Right forelimb (tissue), 1 donor: ENCODE results near the gene YES1.
"Not testable (repeated sequence)": the region's sequence is repeated elsewhere in the genome, so short reads cannot be mapped to it uniquely, and the experiment has no call there.

Experiments used
- DNase-seq: peaks from one replicate; pipeline ENCODE4 v3.0.0-alpha.2; 2018

The YES1 gene

DNA sequence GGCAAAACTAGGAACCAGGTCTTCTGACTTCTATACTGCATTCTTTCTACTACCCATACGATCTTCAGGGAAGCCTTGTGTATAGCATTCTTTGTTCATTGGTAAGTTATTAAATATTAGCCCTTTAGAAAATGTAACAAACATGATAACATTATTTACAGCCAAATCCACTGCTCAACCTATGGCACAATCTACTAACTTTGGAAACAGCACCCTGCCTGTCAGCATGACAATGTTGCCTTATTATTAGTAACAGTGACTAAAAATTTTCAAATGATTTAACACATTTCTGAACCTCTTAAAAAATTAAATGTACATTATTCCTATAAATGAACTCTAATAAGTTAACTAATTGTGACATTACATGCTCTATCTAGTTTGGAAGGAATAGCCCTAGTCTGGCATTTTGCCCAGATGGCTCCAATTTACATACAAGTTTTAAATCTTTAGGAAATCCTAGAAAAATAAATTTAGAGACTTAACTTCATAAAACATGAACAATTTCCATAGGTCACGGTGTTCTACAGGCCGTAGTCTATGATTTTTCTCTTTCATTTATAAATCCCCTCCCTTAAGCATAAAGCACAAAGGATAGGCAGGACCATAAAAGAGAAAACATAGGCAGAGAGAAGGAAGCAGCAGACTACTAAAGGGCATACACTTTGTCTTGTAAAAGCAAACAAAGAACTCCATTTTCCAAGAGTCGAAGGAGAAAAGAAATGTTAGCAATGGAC lies 33.7 kb downstream of the YES1 start:
- no peak for DNase-seq

DNA sequence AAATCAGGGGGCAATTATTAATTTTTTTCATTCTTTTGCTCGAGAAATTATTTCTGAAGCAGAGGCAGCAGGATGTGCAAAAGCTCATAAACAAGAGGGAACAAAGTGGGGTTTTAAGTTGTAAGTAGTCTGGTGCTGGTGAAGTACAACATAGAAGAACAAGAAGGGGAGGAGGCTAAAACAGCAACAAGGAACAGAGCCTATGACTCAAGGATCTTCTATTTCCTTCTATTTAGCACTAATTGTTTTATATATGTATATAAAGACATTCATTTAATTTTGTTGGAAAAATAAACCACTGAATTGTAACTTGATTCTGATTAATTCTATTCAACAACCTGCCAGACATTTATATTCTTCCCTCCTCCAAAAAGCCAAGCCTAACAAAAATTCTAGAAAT lies 35.0 kb downstream of the YES1 start:
- no peak for DNase-seq

DNA sequence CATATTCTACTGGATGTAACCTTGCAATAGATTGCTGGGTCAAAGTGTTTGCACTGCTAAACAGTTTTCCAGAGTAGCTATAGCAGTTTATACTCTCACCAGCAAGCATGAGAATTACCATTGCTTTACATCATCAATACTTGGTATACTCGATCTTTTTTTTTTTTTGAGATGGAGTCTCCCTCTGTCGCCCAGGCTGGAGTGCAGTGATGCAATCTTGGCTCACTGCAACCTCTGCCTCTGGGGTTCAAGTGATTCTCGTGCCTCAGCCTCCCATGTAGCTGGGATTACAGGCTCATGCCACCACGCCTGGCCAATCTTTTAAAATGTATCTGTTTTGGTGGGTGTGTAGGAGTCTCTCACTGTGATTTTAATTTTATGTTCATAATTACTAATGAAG lies 36.0 kb downstream of the YES1 start:
- DNase-seq: not testable (repeated sequence)

DNA sequence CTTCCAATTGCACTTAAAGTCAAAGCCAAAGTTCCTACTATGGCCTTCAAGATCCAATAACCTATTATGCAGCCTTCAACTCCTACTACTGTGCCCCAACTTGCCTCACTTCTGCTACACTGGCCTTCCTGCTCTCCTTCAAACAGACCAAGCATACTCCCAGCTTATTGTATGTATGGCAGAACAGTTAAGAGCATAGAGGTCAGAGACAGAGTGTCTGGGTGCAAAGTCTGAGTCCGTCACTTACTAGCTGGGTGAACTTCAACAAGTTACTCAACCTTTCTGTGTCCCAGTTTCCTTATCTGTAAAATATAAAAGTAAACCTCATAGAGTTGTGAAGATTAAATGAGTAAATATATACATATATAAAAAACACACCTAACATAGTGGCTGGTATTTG lies 37.2 kb downstream of the YES1 start:
- no peak for DNase-seq

DNA sequence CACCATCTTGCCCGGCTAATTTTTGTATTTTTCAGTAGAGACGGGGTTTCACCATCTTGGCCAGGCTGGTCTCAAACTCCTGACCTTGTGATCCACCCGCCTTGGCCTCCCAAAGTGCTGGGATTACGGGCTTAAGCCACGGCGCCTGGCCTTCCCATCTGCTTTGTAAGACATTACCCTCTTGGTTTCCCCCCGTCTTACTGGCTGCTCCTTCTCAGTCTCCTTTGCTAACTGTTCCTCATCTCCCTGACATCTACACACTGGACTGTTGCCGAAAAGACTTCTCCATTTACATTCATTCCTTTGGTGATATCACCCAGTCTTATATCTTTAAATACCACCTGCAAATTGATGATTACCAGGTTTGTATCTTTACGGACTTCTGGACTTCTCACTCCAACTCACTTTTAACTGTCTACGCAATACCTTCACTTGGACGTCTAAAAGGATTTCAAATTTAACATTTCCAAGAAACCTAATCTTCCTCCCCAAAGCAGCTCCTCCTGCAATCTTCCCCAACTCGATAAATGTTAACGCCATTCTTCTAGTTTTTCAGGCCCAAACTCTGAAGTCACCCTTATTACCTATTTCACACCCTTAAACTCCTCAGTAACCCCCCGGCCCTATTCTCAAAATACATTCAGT lies 37.9 kb downstream of the YES1 start:
- DNase-seq: no peak

DNA sequence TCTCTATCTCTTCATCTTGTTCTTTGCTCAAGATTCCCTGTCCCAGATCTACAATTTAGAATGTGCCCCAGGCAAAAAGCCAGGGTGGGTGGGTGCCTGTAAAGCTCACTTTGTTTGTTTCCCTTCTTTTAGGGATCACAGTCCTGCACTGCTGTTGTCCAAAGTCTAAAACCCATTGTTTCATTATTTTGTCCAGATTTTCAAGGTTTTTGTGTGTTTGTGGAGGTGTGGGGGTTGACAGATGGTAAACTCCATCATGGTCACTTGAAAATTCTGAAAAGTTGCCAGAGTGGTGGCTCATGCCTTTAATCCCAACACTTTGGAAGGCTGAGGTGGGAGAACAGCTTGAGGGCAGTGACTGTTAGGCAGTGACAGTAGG lies 41.5 kb downstream of the YES1 start:
- DNase-seq: no peak

DNA sequence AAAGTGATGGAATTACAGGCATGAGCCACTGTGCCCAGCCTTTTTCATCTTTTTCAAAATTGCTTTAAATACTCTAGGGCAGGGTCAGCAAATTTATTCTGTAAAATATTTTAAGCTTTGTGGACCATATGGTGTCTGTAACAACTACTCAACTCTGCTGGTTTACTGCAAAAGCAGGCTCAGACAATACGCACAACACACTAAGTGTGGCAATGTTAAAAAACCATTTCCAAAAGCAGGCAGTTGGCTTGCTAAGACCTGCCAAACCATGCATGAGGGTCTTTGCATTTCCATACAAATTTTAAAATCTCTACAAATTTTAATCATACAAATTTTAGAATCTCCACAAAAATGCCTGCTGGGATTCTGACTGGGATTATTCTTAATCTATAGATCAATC lies 44.1 kb downstream of the YES1 start:
- DNase-seq: no peak

DNA sequence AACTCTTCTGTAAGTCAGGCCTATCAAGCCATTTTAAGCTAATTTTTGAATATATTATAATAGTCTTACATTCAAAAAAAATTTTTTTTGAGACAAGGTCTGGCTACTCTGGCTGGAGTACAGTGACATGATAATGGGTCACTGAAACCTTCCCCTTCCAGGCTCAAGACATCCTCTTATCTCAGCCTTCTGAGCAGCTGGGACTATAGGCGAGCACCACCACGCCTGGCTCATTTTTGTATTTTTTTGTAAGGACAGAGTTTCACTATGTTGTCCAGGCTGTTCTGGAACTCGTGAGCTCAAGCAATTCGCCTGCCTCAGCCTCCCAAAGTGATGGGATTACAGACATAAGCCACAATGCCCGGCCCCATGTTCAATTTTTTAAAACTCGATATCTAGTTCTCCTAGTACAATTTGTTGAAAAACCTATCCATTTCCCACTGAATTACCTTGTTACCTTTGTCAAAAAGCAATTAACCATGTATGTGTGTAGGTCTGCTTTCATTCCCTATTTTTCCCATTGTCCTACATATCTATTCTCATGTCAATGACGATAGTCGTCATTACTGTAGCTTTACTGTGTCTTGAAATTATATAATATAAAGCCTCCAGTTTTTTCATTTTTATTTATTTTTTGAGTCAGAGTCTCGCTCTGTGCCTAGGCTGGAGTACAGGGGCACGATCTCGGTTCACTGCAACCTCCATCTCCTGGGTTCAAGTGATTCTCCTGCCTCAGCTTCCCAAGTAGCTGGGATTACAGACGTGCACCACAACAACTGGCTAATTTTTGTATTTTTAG lies 44.8 kb downstream of the YES1 start:
- DNase-seq: no peak

DNA sequence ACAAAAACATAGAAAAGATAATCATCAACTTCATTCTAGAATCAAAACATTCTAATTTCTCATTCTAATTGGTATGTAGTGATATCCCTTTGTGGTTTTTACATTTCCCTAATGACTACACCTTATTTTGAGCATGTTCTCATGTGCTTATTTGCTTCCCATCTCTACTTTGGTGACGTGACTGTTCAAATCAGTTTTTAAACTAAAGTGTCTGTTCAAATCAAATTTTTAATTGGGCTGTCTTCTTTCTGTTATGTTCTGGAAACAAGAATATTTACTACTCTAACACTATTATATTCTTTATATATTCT lies 45.5 kb downstream of the YES1 start:
- DNase-seq: no peak

DNA sequence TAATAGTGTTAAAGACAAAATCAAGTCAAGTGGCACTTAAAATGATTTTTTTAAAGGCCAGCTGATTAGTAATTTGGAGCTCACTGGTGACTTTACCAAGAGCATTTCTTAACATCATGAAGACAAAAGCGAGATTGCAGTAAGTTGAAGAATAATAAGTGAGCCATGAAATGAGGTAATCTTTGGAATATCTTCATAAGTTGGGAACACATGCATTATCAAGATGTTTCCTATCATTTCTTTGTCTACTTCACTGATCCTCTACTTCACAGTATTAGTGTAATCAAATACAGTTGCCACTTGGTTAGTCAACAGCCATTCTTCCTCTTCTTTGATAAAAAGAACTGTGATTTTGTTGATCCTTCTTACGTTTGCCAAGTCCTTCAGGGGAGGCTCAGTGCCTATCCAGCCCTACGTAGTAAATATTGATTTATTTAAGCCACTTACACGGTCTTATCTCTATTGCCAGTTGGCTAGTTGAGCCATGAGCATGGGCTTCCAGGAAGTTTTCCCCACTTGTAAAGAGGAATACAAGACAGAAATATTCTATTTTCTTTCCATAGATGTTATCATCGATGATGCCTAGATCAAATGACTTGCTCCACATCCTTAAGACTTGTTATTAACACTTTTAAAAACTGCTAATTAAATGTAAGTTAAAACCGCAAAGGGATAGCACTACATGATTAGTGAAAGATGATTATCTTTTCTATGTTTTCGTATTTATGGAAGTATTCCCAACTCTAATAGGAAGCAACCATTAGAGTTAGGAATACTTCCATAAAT lies 46.1 kb downstream of the YES1 start:
- DNase-seq: no peak

DNA sequence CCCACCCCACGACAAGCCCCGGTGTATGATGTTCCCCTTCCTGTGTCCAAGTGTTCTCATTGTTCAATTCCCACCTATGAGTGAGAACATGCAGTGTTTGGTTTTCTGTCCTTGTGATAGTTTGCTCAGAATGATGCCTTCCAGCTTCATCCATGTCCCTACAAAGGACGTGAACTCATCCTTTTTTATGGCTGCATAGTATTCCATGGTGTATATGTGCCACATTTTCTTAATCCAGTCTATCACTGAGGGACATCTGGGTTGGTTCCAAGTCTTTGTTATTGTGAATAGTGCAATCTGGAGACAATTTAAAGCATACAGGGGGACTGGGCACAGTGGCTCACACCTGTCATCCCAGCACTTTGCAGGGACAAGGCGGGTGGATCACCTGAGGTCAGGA lies 52.2 kb downstream of the YES1 start:
- DNase-seq: not testable (repeated sequence)

DNA sequence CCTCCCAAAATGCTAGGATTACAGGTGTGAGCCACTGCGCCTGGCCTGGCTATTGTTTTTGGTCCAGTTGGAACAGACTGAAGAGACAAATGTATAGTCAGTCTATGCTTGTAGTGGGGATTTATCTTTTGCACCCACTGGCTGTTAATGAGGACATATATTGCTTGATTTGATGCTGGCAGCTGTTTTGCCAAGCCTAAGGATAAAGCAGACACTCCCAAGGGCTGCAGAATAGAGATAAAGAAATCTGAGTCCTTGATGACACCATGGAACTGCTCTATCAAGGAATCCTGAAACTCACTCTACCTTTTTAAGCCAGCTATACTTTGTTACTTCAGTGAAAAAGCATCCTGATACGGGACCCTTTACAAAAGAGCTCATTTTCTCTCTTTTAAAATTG lies 56.5 kb downstream of the YES1 start:
- no peak for DNase-seq

DNA sequence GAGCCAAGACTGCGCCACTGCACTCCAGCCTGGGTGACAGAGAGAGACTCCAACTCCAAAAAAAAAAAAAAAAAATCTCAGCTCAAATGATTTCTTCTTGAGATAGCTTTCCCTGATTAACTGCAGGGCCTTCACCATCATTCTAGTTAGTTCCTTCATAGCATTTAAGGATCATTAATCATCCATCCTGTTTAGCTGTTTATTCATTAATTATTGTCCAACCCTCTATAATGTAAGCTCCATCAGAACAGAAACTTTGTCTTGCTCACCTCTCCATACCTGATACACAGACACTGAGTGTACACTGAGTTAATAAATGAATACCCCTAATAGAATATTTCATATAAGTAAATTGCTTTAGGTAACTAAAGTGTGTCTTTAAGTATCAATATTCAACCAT lies 57.4 kb downstream of the YES1 start:
- DNase-seq: no peak

DNA sequence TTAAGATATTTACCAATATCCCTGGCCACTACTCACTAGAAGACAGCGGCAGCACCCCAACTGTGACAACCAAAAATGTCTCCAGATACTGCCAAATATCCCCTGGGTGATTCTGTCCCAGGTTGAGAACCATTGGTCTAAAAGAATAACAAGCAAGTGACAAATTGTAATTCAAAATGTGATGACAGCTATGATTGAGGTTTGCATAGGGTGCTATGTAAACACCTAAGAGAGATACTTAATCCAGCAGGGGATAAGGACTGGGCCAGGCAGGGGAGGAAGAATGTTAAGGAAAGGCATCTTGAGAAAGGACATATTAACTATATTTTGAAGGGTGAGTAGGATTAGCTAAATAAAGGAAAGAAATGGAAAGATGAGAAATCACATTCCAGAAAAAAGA lies 61.6 kb downstream of the YES1 start:
- DNase-seq: no peak

DNA sequence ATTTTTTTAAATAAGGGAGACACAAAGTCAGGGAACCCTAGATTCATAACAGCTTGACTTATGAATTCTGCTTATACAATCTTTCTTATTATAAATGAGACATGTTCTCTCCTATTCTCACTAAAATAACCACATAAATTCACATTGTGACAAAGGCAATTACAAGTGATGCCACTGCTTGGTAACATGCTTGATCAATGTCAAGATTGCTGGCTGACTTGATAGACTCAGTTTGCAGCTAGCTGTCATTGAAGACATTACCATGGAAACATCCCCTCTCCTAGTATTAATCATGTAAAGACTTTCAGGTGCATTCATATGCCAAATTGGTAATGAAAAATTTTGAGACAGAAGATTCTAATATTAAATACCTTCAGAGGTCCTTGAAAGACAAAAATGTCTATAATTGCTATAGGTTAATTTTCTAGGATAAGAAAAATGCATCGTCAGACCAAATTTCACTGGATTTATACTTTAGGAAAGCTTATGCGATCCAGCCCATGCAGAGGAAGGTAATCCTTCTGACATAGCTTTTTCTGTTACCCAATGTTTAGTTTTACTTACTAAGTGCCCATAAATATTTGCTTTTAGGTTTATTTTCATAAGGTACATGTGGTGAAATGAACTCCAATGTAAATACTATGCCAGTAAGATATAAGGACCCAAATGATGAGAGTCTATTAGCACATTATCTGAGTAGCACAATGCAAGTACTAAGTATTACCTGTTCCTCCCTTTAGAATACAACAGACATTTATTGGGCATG lies 67.0 kb downstream of the YES1 start:
- DNase-seq: no peak

DNA sequence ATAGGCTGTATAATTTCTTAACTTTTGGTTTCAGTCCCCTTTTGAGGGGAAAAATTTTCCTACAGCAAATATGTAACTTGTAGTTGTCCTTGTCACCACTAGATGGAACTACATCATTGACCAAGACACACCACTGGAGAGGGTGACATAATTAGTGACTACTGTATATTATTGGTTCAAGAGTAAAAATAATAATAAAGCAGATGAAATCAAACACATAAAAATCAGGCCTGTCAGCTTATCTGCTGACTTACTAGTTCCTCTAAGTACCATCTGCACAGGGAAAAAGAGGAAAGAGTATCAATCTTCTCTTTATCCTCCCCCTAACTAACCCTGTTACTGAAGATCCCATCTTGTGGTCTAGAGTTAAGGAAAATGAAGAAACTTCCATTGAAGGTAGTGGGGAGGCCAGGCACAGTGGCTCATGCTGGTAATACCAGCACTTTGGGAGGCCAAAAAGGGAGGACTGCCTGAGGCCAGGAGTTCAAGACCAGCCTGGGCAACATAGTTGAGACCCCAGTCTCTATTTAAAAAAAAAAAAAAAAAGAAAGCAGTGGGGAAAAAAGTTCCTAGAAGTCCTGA lies 70.0 kb downstream of the YES1 start:
- no peak for DNase-seq

DNA sequence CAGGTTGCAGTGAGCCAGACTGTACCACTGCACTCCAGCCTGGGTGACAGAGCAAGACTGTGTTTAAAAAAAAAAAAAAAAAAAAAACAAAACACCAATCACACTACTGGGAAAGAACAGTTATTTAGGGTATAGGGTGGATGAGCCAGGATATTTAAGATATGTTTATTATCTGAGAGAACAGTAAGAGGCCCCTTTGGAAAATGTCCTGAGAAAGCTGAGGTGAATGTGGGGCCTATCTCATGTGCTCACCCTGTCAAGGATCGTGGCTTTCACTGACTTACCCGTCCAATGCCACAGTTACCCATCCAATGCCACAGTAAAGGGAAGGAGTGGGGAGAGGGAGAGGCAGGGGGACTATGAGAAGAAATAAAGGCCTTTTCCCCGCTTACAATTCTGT lies 79.7 kb downstream of the YES1 start:
- no peak for DNase-seq

DNA sequence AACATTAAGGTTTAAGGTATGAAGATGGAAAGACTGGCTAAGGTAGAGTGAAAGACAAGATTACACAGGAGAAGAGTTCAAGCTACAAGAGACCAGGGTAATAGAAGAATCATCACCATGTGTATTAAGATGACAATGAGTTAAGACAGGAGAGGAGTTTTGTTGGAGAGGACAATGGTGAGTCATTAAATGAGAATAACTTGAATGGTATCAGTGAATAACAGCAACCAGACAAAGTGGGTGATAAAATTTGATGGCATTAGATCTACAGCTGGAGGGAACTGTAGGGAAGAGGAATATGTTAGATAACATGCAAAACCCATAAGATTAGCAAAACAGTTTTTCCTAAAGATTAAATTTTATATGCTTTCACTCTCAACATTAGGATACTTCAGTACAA lies 80.9 kb downstream of the YES1 start:
- DNase-seq: no peak

DNA sequence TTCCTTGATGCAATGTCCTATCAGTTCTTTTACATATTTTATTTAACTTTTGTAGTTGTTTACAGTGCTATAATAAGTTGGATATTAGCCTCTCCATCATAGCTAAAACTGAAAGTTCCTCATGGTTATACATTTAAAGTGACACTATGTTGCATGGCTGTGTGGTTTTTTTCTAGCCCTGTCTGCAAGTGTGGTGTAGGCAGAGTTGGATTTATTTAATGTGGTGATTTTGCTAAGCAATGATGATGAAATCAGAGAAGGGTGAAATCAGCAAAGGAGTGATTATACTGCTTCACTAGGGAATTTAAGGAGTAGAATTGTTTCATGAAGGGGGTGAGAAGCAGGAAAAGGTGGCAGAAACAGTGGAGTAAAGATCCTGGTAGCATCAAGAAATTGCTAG lies 81.3 kb downstream of the YES1 start:
- no peak for DNase-seq

DNA sequence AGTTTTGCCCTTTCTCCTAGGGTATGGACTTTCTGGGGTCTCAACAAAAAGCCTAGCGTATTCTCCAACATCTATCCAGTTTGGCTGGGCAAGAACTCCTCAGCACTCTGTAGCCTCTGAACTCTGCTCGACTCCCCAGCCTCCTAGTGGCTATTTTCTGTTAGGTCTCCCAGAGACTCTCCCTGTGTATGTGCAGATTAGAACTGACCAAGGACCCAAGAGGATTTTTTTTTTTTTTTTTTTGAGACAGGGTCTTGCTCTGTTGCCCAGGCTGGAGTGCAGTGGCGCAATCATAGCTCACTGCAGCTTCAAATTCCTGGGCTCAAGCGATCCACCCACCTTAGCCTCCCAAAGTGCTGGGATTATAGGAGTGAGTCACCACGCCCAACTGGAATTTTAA lies 81.9 kb downstream of the YES1 start:
- DNase-seq: not testable (repeated sequence)

DNA sequence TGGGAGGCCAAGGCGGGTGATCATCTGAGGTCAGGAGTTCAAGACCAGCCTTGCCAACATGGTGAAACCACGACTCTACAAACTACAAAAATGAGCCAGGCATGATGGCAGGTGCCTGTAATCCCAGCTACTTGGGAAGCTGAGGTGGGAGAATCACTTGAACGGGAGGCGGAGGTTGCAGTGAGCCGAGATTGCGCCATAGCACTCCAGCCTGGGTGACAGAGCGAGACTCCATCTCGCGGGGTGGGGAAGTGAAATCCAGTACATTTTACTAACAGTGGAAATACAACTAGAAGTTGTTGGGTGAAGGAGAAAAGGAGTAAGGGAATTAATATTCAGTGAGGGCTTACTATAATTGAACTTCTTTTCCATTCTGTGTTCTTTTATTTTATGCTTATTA lies 86.4 kb downstream of the YES1 start:
- no peak for DNase-seq

DNA sequence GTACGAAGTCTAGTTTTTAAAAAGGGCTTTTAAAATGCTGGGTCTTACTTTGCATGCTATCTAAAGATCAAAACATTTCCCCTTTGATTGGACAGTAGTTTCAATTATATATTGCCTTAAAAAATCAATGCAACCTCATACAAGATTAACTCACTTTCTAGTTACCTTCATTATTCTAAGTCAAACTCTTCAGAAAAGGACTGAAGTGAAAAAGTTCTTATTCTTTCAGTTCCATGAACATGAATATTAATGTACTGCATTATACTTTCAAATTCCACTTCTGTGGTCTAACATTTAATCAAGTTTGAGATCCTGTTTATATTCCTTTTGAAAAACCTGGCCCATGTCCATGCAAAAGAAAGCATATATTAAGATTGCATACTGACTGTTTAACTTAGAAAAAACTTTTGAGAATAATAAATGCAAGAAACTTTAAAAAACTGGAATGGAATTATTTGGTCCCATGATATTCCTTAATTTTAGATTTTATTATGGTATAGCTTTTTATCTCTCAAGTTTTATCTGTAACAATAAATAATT lies 88.4 kb downstream of the YES1 start:
- no peak for DNase-seq
